HFF-Myc (cell line): ENCODE results near the gene VPS26C.

Experiments
- DNase-seq: peaks from one replicate; pipeline ENCODE4 v3.0.0-alpha.2; 2011; ENCODE audit warnings: low read depth; ENCODE audit errors: extremely low read depth
- H3K4me3 ChIP-seq: replicated peaks from 2 replicates; pipeline ENCODE4 v1.5.1; 2011; ENCODE audit warnings: low read depth, mild to moderate bottlenecking, control low read depth, low read length
- TF ChIP-seq, protein P1 (sequence below): IDR thresholded peaks from 2 replicates; pipeline ENCODE4 v1.5.1; 2012; ENCODE audit warnings: mild to moderate bottlenecking, low read depth, low read length, control low read depth; ENCODE audit errors: missing control alignments

The VPS26C gene

DNA sequence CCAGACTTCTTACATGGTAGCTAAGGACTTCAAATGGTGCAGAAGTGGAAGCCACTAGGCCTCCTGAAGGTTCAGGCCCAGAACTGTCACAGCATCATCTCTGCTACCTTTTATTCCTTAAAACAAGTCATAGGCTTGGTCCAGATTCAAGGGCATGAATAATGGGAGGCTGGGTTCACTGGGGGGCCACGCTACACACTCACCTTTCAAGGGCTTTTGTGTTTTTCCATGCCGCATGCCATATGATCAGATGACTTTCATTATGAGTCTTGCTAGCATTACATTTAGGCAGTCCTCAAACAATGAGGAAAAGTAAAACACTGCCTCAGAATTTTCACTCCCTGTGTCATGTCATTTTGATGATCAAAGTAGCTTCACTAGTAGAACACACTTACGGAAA lies 83.4 kb downstream of the VPS26C start:
- TF ChIP-seq, protein P1, sequence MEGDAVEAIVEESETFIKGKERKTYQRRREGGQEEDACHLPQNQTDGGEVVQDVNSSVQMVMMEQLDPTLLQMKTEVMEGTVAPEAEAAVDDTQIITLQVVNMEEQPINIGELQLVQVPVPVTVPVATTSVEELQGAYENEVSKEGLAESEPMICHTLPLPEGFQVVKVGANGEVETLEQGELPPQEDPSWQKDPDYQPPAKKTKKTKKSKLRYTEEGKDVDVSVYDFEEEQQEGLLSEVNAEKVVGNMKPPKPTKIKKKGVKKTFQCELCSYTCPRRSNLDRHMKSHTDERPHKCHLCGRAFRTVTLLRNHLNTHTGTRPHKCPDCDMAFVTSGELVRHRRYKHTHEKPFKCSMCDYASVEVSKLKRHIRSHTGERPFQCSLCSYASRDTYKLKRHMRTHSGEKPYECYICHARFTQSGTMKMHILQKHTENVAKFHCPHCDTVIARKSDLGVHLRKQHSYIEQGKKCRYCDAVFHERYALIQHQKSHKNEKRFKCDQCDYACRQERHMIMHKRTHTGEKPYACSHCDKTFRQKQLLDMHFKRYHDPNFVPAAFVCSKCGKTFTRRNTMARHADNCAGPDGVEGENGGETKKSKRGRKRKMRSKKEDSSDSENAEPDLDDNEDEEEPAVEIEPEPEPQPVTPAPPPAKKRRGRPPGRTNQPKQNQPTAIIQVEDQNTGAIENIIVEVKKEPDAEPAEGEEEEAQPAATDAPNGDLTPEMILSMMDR, result no peak
- no peak for DNase-seq
- H3K4me3 ChIP-seq, result no peak overlapping the region

DNA sequence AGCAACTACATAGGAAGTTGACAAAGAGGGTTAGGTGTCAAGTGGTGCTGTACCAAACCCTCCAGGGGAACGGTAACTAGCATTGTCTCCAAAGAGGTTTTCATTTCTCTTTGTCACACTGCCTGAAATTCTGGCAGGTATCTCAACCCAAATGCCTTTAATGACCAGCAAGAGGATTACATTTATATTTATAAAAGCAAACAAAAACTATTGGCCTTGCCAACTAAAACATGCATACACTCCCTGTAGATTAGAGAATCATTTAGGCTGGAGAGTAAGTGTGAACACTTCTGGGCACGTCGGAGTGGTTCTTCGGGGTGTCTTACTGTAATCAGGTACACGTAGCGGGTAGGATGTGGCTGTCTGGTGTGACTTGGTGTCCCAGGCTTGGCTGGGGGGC lies 84.9 kb downstream of the VPS26C start:
- no peak for DNase-seq
- TF ChIP-seq, protein P1, result no peak
- H3K4me3 ChIP-seq, result no peak overlapping the region

DNA sequence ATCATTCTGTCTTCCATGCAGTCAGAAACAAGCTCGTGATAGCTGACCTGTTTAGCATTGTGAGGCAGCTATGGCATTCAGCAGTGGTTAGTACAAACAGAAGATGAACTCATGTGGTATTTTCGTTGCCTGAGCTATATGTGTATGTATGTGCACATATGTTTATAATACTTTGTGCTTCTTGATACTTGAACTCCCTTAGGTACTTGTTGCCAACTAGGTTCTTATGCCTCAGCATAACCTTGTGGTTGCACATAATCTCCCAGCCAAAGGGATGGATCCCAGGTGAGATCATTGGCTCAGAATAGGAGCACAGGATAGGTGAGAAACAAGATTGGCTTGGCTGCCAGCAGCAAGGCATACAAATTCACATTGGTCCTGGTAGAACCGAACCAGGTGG lies 86.1 kb downstream of the VPS26C start:
- H3K4me3 ChIP-seq, result no peak overlapping the region
- TF ChIP-seq, protein P1, result no peak
- DNase-seq, result no peak

DNA sequence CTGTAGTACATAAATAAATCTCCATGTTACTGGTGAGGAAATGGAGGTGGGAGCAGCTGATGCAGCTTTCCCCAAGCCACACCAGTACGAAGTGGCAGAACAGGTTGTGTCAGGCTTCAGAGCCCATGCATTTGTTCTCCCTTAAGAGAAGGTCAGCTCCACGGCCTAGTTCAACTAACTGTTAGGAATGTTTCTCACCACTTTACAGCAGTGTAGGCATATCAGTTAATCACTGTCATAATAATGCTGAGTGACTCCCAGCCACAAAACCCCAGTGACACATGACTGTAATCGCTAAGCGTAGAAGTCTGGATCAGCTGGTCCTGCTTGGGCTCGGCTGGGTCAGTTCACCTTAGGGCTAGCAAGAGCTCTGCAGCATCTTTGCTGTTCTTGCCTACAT lies 90.4 kb downstream of the VPS26C start:
- TF ChIP-seq, protein P1, result no peak
- DNase-seq, result no peak
- no peak overlapping the region for H3K4me3 ChIP-seq
